CD4-positive, alpha-beta memory T cell (primary cell): ENCODE data around the gene ZFHX3. TPM values are rescaled to one million over a fixed set of nuclear protein-coding genes. Genes with fewer than 3 reads are reported as not detected.

Experiments used
- CTCF ChIA-PET: fragments of 350-600 bp; sonication (Branson Sonifier 250); formaldehyde crosslinking; loops from one replicate; lab custom pipeline; 2021; ENCODE audit warnings: inconsistent platforms; ENCODE audit not compliant: partially characterized antibody; lab: Charles Lee
- POLR2A ChIA-PET: fragments of 350-600 bp; sonication (Branson Sonifier 250); formaldehyde crosslinking; loops from one replicate; lab custom pipeline; 2021; ENCODE audit not compliant: partially characterized antibody; lab: Charles Lee
- DNase-seq, 5 donors: peaks; one replicate each; pipeline versions ENCODE4 v3.0.0 to v3.0.0-alpha.2; 2020 to 2022; ENCODE audit warnings: mixed read lengths in 1 of 5
- H3K27ac ChIP-seq: one replicate; pipeline ENCODE4 v1.7.0; 2013; ENCODE audit warnings: low read depth, low read length
- H3K27me3 ChIP-seq: 2 replicates; pipeline ENCODE4 v1.7.0; 2013; ENCODE audit warnings: mild to moderate bottlenecking, low read length, moderate library complexity; ENCODE audit not compliant: insufficient read depth
- H3K36me3 ChIP-seq: 2 replicates; pipeline ENCODE4 v1.7.0; 2013; ENCODE audit warnings: mild to moderate bottlenecking, low read length, moderate library complexity; ENCODE audit not compliant: insufficient read depth
- H3K4me1 ChIP-seq: 2 replicates; pipeline ENCODE4 v1.7.0; 2013; ENCODE audit warnings: mild to moderate bottlenecking, low read length, moderate library complexity; ENCODE audit not compliant: insufficient read depth
- H3K4me3 ChIP-seq, 2 donors: one replicate each; pipeline ENCODE4 v1.7.0; 2013; ENCODE audit warnings: low read length in 2 of 2, mild to moderate bottlenecking in 1 of 2
- H3K9me3 ChIP-seq, 2 donors: one replicate each; pipeline ENCODE4 v1.7.0; 2013; ENCODE audit warnings: low read length in 2 of 2, control low read depth in 1 of 2; ENCODE audit not compliant: control insufficient read depth in 1 of 2
- H3K27ac Mint-ChIP-seq, 7 donors: one replicate each; pipeline ENCODE4 v1.8.0; 2020 to 2021; ENCODE audit warnings: mixed read lengths in 7 of 7, mild to moderate bottlenecking in 6 of 7, inconsistent platforms in 3 of 7, moderate library complexity in 3 of 7
- H3K27me3 Mint-ChIP-seq, 2 donors: one replicate each; pipeline ENCODE4 v1.8.0; 2020 to 2021; ENCODE audit warnings: mixed read lengths in 2 of 2
- H3K36me3 Mint-ChIP-seq, 2 donors: one replicate each; pipeline ENCODE4 v1.8.0; 2020 to 2021; ENCODE audit warnings: mixed read lengths in 2 of 2, inconsistent platforms in 1 of 2, mild to moderate bottlenecking in 1 of 2
- H3K4me1 Mint-ChIP-seq, 4 donors: one replicate each; pipeline ENCODE4 v1.8.0; 2020 to 2021; ENCODE audit warnings: mixed read lengths in 4 of 4, mild to moderate bottlenecking in 1 of 4
- H3K4me3 Mint-ChIP-seq, 8 donors: one replicate each; pipeline ENCODE4 v1.8.0; 2020 to 2021; ENCODE audit warnings: mixed read lengths in 8 of 8, mild to moderate bottlenecking in 7 of 8, moderate library complexity in 6 of 8, inconsistent platforms in 3 of 8
- H3K9me3 Mint-ChIP-seq, 8 donors: one replicate each; pipeline ENCODE4 v1.8.0; 2020 to 2021; ENCODE audit warnings: mixed read lengths in 8 of 8, mild to moderate bottlenecking in 5 of 8, inconsistent platforms in 3 of 8, moderate library complexity in 1 of 8
- intact Hi-C: fragments of 100-400 bp; cut with micrococcal nuclease; formaldehyde crosslinking; loops from one replicate; pipeline ENCODE4 v1.15.1; 2023
- polyA plus RNA-seq, 2 donors: library from polyadenylated mRNA; unstranded; fragments of 300-500 nt; fragmentation: Illumina TruSeq; gene quantifications; one replicate each; pipeline ENCODE4 v1.2.3, GENCODE V29; 2021
- total RNA-seq, 2 experiments: library from RNA; stranded (reverse); gene quantifications; one replicate each; pipeline ENCODE4 v1.2.3, GENCODE V29; 2021

The ZFHX3 gene
- total and polyA plus RNA-seq, 4 experiments from 2014 or later: 0.01 to 0.99 (median 0.36) TPM

DNA sequence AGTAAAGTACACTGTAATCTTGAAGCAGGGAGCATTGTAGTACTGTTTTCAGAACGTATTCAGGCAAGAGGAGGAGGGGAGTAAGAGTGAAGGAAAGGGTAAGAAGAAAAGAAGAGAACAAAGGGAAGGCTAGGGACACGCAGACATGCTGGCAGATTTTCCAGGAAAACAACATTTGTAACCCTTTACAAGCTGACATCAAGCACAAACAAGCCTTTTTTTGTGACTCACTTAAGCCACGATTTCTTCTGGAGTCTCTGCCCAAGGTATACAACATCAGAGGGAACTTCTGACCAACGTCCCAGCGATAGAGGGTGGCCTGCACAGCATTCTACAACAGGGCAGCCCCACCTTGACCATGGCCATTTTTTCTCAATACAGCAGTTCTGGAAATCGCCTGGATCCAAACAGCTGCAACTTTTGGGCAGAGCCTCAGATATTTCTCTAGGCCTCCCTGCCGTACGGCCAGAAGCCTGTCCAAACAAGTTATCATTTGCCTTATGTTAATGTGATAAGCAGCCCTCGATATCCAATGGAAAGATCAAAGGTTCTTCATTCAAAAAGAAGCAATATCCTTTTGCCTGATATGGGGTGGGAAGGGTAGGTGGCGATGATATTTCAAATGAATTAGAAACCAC, 247.3 kb downstream of the ZFHX3 start:
- Histone ChIP-seq H3K27ac (no peak overlapping the region), H3K9me3 (no peaks in the 10 kb centered on the region), H3K4me1 (no peaks in the 10 kb centered on the region), H3K4me3 (no peak overlapping the region), H3K27me3 (no peaks in the 10 kb centered on the region), H3K36me3 (no peaks in the 10 kb centered on the region)
- H3K27me3 Mint-ChIP-seq: no peaks in the 10 kb centered on the region
- no peak for DNase-seq
- H3K27ac Mint-ChIP-seq: no peak overlapping the region
- POLR2A ChIA-PET: no interaction called here
- H3K4me1 Mint-ChIP-seq: no peaks in the 10 kb centered on the region
- H3K36me3 Mint-ChIP-seq: peaks cover 0 to 3% of the 10 kb centered on the region in 2 donors
- H3K9me3 Mint-ChIP-seq: peaks cover 0 to 1% (median 0%) of the 10 kb centered on the region in 8 donors
- H3K4me3 Mint-ChIP-seq: no peak overlapping the region
- intact Hi-C loops: no loop called here
- CTCF ChIA-PET: interaction anchor here (0.8 to 1.1 kb wide), 2 partner anchors 10 to 32 kb away, joined by 3 read pairs; no protein-coding TSS in a partner anchor

DNA sequence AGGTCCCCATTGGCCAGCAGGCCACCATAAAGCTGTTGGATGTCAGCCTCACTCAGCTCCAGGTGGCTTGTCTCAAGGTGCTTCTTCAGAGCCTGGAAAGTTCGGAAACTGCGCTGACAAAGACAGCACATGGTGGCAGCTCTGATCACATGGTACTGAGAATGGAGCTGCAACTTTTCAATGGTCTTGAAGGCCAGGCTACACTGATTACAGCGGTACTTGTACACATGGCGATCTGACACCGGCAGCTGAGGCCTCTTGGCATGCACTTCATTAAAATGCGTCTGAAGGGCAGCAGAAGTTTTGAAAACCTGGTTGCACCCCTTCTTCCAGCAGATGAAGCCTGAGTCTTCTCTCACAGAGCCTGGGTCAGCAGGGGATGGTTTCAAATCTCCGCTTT, 249.7 kb downstream of the ZFHX3 start:
- Histone ChIP-seq H3K4me3 (no peak overlapping the region), H3K36me3 (no peaks in the 10 kb centered on the region), H3K9me3 (no peaks in the 10 kb centered on the region), H3K27me3 (no peaks in the 10 kb centered on the region), H3K4me1 (no peaks in the 10 kb centered on the region), H3K27ac (no peak overlapping the region)
- no peak for DNase-seq
- H3K9me3 Mint-ChIP-seq: peaks cover 0 to 1% (median 0%) of the 10 kb centered on the region in 8 donors
- H3K36me3 Mint-ChIP-seq: peaks cover 0 to 5% of the 10 kb centered on the region in 2 donors
- no peak overlapping the region for H3K27ac Mint-ChIP-seq
- H3K4me3 Mint-ChIP-seq: no peak overlapping the region
- no peaks in the 10 kb centered on the region for H3K27me3 Mint-ChIP-seq
- H3K4me1 Mint-ChIP-seq: no peaks in the 10 kb centered on the region
- intact Hi-C loops: no loop called here
- CTCF ChIA-PET: no interaction called here
- POLR2A ChIA-PET: no interaction called here

DNA sequence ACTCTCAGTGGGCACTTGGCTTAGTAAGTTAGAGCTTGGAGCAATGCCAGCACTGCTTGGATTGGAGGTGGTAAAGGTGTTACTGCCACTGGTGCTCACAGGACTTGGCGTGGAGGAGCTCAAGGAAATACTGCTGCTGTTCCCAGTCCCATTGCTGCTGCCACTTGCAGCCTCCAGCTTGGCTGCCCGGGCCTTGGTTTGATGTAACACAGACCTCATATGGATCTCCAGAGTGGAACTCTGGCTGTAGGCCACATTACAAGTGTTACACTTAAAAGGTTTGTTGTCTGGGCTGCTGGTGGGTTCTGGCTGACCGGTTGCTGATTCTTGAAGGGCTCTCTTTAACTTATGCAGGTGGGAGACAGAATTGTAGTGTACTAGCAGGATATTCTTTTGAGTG, 250.3 kb downstream of the ZFHX3 start:
- intact Hi-C loops: no loop called here
- no peaks in the 10 kb centered on the region for H3K36me3 ChIP-seq
- H3K4me1 ChIP-seq: no peaks in the 10 kb centered on the region
- POLR2A ChIA-PET: no interaction called here
- Mint-ChIP-seq H3K9me3 (peaks cover 0 to 1% (median 0%) of the 10 kb centered on the region in 8 donors), H3K27me3 (no peaks in the 10 kb centered on the region), H3K36me3 (peaks cover 0 to 5% of the 10 kb centered on the region in 2 donors), H3K27ac (no peak overlapping the region), H3K4me1 (no peaks in the 10 kb centered on the region), H3K4me3 (no peak overlapping the region)
- no peak for DNase-seq
- CTCF ChIA-PET: no interaction called here
- no peak overlapping the region for H3K27ac ChIP-seq
- H3K4me3 ChIP-seq: no peak overlapping the region
- no peaks in the 10 kb centered on the region for H3K27me3 ChIP-seq
- no peaks in the 10 kb centered on the region for H3K9me3 ChIP-seq

DNA sequence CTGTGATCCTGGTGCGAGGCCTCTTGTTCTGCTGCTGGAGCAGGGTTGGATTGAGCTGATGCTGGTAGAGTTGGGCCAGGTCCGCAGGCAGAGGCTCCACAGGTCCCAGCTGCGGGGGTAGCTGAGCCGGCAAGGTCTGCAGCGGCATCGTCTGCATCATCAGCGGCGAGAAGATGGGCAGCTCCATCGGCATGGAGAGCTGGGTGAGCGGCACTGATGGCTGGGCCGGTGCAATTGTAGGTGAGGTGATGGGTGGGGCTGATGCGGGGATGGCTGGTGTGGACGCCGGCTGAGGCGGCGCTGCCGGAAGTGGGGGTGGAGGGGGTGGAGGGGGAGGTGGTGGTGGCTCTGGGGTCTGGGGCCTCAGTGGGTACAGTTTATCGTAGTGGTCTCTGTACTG, 251.7 kb downstream of the ZFHX3 start:
- Histone ChIP-seq H3K4me3 (no peak overlapping the region), H3K27ac (no peak overlapping the region), H3K27me3 (no peaks in the 10 kb centered on the region), H3K36me3 (no peaks in the 10 kb centered on the region), H3K4me1 (no peaks in the 10 kb centered on the region), H3K9me3 (no peaks in the 10 kb centered on the region)
- no peaks in the 10 kb centered on the region for H3K27me3 Mint-ChIP-seq
- intact Hi-C loops: no loop called here
- H3K9me3 Mint-ChIP-seq: peaks cover 0 to 1% (median 0%) of the 10 kb centered on the region in 8 donors
- CTCF ChIA-PET: no interaction called here
- no peak overlapping the region for H3K4me3 Mint-ChIP-seq
- H3K36me3 Mint-ChIP-seq: peaks cover 0 to 5% of the 10 kb centered on the region in 2 donors
- H3K4me1 Mint-ChIP-seq: no peaks in the 10 kb centered on the region
- DNase-seq: no peak
- POLR2A ChIA-PET: interaction anchor here (0.7 kb wide), 1 partner anchor 14 kb away, joined by 3 read pairs; no protein-coding TSS in a partner anchor
- no peak overlapping the region for H3K27ac Mint-ChIP-seq

DNA sequence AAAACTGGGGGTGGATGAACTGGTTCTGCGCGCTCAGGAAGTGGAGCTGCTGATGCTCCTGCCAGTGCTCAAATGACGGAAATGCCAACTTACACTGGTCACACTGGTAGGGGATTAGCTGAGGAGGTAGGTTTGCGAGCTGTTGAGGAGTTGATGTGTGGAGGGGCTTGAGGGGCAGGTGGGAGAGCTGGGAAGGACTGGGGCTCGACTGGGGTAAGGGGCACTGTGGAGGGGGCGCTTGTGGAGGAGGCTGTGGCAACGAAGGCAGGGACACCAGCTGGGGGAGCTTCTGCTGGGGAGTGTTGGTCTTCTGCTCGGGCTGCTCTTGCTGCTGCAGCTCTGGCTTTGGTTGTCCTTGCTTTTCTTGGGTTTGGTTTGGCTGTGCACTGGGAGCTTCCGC, 252.9 kb downstream of the ZFHX3 start:
- Histone ChIP-seq H3K4me1 (no peaks in the 10 kb centered on the region), H3K4me3 (no peak overlapping the region), H3K27ac (no peak overlapping the region), H3K27me3 (no peaks in the 10 kb centered on the region), H3K9me3 (no peaks in the 10 kb centered on the region), H3K36me3 (no peaks in the 10 kb centered on the region)
- Mint-ChIP-seq H3K27me3 (no peaks in the 10 kb centered on the region), H3K4me1 (no peaks in the 10 kb centered on the region), H3K9me3 (peaks cover 0 to 1% (median 0%) of the 10 kb centered on the region in 8 donors), H3K36me3 (peaks cover 0 to 5% of the 10 kb centered on the region in 2 donors), H3K4me3 (no peak overlapping the region), H3K27ac (no peak overlapping the region)
- no peak for DNase-seq
- POLR2A ChIA-PET: no interaction called here
- CTCF ChIA-PET: no interaction called here
- intact Hi-C loops: no loop called here

DNA sequence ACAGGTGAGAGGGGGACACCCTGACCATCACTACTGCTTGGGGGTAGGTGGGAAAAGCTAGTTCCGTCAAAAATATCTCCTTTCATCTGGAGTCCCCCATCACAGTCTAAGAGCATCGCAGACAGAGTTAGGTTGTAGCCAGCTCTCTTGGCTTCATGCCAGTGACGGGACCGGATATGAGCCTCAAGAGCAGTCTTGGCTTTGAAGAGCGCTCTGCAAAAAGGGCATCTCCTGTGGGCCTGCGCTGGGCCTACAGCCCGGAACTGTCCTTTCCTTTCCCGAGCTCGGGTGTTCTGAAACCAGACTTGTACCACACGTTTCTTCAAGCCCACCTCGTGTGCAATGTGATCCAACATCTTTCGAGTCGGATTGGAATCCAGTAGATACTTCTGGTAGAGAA, 253.6 kb downstream of the ZFHX3 start:
- Histone ChIP-seq H3K36me3 (no peaks in the 10 kb centered on the region), H3K27me3 (no peaks in the 10 kb centered on the region), H3K27ac (no peak overlapping the region), H3K9me3 (no peaks in the 10 kb centered on the region), H3K4me1 (no peaks in the 10 kb centered on the region), H3K4me3 (no peak overlapping the region)
- Mint-ChIP-seq H3K4me3 (peak overlapping the region in 1 of 8 donors; percentile 28), H3K9me3 (peaks cover 0 to 1% (median 0%) of the 10 kb centered on the region in 8 donors), H3K4me1 (no peaks in the 10 kb centered on the region), H3K27ac (no peak overlapping the region), H3K36me3 (peaks cover 0 to 5% of the 10 kb centered on the region in 2 donors), H3K27me3 (peaks cover 0 to under 1% of the 10 kb centered on the region in 2 donors)
- CTCF ChIA-PET: interaction anchor here (1.3 kb wide), 1 partner anchor 35 kb away, joined by 3 read pairs; no protein-coding TSS in a partner anchor
- POLR2A ChIA-PET: no interaction called here
- DNase-seq: no peak
- intact Hi-C loops: no loop called here

DNA sequence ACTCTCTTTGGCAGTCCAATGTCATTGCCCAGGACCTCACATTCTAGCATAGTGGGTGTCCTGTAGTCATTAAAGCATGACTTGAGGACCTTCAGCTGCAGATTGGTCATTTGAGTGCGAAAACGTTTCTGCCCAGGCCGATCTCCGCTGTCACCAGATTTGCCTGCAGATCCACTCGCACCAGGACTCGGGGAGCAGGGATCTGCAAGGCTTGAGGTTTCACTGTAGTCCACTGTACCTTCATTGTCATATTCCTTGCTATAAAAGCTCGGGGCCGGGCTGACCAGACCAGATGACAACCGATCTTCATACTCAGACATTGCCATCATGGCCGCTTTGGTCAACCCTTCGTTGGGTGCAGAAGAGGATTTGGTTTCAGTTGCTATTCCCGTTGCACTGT, 254.2 kb downstream of the ZFHX3 start:
- ChIA-PET CTCF (interaction anchor here (1.3 kb wide), 1 partner anchor 36 kb away, joined by 3 read pairs; no protein-coding TSS in a partner anchor), POLR2A (no interaction called here)
- no peak for DNase-seq
- Histone ChIP-seq H3K9me3 (no peaks in the 10 kb centered on the region), H3K27ac (no peak overlapping the region), H3K27me3 (no peaks in the 10 kb centered on the region), H3K36me3 (no peaks in the 10 kb centered on the region), H3K4me1 (no peaks in the 10 kb centered on the region), H3K4me3 (no peak overlapping the region)
- Mint-ChIP-seq H3K4me1 (peaks cover 0 to under 1% (median 0%) of the 10 kb centered on the region in 4 donors), H3K27me3 (peaks cover 2 to 4% of the 10 kb centered on the region in 2 donors), H3K36me3 (peaks cover 0 to 5% of the 10 kb centered on the region in 2 donors), H3K9me3 (peaks cover 0 to 1% (median 0%) of the 10 kb centered on the region in 8 donors), H3K4me3 (no peak overlapping the region), H3K27ac (no peak overlapping the region)
- intact Hi-C loops: no loop called here
